Limb (tissue), 2 donors: ENCODE results near the gene SLC35F3.

Source experiments
- DNase-seq, 2 donors: peaks; one replicate each; pipeline ENCODE4 v3.0.0-alpha.2; 2016; ENCODE audit errors: extremely low spot score in 2 of 2

SLC35F3 gene

GRCh38 chr1:234218078-234218477 lies 313.6 kb downstream of the SLC35F3 start:
- no peak for DNase-seq

GRCh38 chr1:234219711-234220110 lies 315.2 kb downstream of the SLC35F3 start:
- DNase-seq, result no peak

GRCh38 chr1:234221601-234222000 lies 317.1 kb downstream of the SLC35F3 start:
- no peak for DNase-seq

- DNase-seq, result no peak
Measured at GRCh38 chr1:234222561-234223280, 318.2 kb downstream of the SLC35F3 start.

- no peak for DNase-seq
Measured at GRCh38 chr1:234226113-234226818, 321.8 kb downstream of the SLC35F3 start.

GRCh38 chr1:234226819-234227165 lies 322.3 kb downstream of the SLC35F3 start:
- DNase-seq, result no peak

- DNase-seq, result no peak
Measured at GRCh38 chr1:234229581-234230387, 325.3 kb downstream of the SLC35F3 start.

- DNase-seq, result no peak
Measured at GRCh38 chr1:234230414-234230862, 326.0 kb downstream of the SLC35F3 start.

- no peak for DNase-seq
Measured at GRCh38 chr1:234231061-234231892, 326.8 kb downstream of the SLC35F3 start.

- DNase-seq, result no peak
Measured at GRCh38 chr1:234231893-234232276, 327.4 kb downstream of the SLC35F3 start.

- no peak for DNase-seq
Measured at GRCh38 chr1:234234199-234234598, 329.7 kb downstream of the SLC35F3 start.

GRCh38 chr1:234235434-234235881 lies 331.0 kb downstream of the SLC35F3 start:
- DNase-seq, result peak in 1 of 2 donors; percentile 27

- no peak for DNase-seq
Measured at GRCh38 chr1:234237393-234237792, 332.9 kb downstream of the SLC35F3 start.

- no peak for DNase-seq
Measured at GRCh38 chr1:234238060-234238459, 333.6 kb downstream of the SLC35F3 start.

- DNase-seq, result no peak
Measured at GRCh38 chr1:234239515-234239914, 335.0 kb downstream of the SLC35F3 start.

GRCh38 chr1:234239936-234240335 lies 335.5 kb downstream of the SLC35F3 start:
- DNase-seq, result no peak

- DNase-seq, result no peak
Measured at GRCh38 chr1:234240680-234241079, 336.2 kb downstream of the SLC35F3 start.

GRCh38 chr1:234241941-234242490 lies 337.5 kb downstream of the SLC35F3 start:
- DNase-seq, result no peak

GRCh38 chr1:234243521-234244260 lies 339.2 kb downstream of the SLC35F3 start:
- DNase-seq, result no peak

GRCh38 chr1:234244482-234244881 lies 340.0 kb downstream of the SLC35F3 start:
- no peak for DNase-seq
